Measurements from ENCODE around the gene CASZ1. TPM values are rescaled to one million over a fixed set of nuclear protein-coding genes. Genes with fewer than 3 reads are reported as not detected.

Gene CASZ1
- total and polyA plus RNA-seq, 8 donors, result 6.0 to 166 (median 39.8) TPM

DNA sequence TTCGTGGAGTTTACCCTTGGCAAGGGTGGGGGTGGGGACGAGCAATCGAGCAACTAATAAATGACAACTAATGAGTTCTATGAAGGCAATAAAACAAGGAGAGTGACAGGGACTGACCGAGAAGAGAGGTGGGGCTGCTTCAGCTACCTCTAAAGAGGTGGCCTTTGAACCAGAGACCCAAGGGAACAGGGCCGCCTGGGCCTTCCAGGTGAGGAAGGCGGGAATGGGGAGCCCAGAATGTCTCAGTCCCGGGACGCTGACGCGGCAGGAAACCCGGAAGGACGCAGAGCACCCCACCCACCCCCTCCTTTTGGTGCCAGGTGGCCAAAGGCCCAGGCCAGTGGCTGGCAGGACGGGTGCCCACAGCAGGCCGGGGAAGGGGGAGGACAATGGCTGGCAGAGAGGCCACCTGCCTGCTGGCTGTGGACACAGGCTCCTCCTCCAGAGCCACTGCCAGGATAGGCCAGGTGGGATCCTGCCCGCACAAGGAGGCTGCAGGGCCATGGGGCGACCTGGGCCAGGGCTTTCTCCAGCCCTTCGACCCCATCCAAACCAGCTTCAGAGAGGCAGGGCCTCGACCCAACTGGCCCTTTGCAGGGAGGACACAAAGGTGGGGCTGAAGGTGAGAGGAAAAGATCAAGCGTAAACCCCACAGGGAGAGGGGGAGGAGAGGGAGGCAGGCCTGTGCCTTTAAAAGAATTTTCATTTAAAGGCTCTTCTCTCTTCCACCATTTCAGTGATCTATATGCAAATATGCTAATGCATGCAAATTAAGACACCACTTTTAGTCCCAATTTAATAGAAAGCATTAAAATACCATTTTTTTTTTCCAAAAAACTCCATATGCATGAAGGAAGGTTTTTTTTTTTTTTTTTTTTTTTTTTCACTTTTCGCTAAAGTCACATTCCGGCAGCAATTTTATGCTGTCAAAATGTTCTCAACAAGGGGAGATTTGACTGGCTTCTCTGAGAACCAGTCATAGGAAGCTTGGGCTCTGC lies 58.1 kb downstream of the CASZ1 start:
- WGBS, 5 donors, result 36 to 52% (median 47%) methylated on average over 16 to 21 of the region's 21 CpGs
- DNase-seq, result peak in 1 of 2 donors; percentile 91
- Histone ChIP-seq H3K36me3 (no peaks in the 10 kb centered on the region), H3K4me3 (no peak overlapping the region), H3K27me3 (no peaks in the 10 kb centered on the region), H3K9me3 (no peaks in the 10 kb centered on the region), H3K4me1 (peaks cover 47 to 75% (median 61%) of the 10 kb centered on the region in 4 donors), H3K27ac (peak overlapping the region; percentile 82 to 90 (median 87))
- TF ChIP-seq, protein P1, sequence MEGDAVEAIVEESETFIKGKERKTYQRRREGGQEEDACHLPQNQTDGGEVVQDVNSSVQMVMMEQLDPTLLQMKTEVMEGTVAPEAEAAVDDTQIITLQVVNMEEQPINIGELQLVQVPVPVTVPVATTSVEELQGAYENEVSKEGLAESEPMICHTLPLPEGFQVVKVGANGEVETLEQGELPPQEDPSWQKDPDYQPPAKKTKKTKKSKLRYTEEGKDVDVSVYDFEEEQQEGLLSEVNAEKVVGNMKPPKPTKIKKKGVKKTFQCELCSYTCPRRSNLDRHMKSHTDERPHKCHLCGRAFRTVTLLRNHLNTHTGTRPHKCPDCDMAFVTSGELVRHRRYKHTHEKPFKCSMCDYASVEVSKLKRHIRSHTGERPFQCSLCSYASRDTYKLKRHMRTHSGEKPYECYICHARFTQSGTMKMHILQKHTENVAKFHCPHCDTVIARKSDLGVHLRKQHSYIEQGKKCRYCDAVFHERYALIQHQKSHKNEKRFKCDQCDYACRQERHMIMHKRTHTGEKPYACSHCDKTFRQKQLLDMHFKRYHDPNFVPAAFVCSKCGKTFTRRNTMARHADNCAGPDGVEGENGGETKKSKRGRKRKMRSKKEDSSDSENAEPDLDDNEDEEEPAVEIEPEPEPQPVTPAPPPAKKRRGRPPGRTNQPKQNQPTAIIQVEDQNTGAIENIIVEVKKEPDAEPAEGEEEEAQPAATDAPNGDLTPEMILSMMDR (IDR thresholded peaks at IDR 0.05), result no peak
- TF ChIP-seq EP300 (IDR thresholded peaks at IDR 0.05) (no peak), POLR2AphosphoS5 (IDR thresholded peaks at IDR 0.05) (peak in 1 of 3 donors; percentile 69), POLR2A (IDR thresholded peaks at IDR 0.05) (no peak)
- intact Hi-C loops (cut with DNase I; ENCODE audit: low total_unique reads), result no loop called here

DNA sequence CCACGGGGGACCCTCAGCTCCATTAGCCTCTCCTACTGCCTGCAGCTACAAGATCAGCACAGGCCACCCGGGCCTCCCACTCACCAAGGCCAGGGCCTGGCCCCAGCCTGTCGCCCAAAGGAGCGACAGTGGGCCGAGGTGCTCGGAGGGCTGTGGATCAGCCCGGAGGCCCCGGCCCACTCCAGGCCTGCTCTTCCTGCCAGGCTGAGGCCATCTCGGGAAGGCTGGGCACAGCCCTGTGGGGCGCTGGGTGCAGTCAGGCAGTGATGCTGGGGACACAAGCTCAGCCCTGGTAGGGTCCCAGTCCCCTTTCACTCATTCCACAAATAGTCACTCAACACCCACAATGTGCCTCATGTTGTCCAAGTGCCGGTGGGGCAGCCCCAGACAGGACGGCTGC lies 58.8 kb downstream of the CASZ1 start:
- WGBS, 5 donors, result 22 to 82% (median 45%) methylated on average over 6 to 12 of the region's 12 CpGs
- H3K27me3 ChIP-seq, result no peaks in the 10 kb centered on the region
- peaks cover 48 to 76% (median 62%) of the 10 kb centered on the region in 4 donors for H3K4me1 ChIP-seq
- intact Hi-C loops (cut with DNase I; ENCODE audit: low total_unique reads), result no loop called here
- H3K4me3 ChIP-seq, result no peak overlapping the region
- TF ChIP-seq, protein P1 (IDR thresholded peaks at IDR 0.05), result no peak
- TF ChIP-seq EP300 (IDR thresholded peaks at IDR 0.05) (no peak), POLR2A (IDR thresholded peaks at IDR 0.05) (no peak), POLR2AphosphoS5 (IDR thresholded peaks at IDR 0.05) (no peak)
- no peaks in the 10 kb centered on the region for H3K36me3 ChIP-seq
- DNase-seq, result no peak
- H3K27ac ChIP-seq, result peak overlapping the region; percentile 82 to 90 (median 87)
- H3K9me3 ChIP-seq, result no peaks in the 10 kb centered on the region

DNA sequence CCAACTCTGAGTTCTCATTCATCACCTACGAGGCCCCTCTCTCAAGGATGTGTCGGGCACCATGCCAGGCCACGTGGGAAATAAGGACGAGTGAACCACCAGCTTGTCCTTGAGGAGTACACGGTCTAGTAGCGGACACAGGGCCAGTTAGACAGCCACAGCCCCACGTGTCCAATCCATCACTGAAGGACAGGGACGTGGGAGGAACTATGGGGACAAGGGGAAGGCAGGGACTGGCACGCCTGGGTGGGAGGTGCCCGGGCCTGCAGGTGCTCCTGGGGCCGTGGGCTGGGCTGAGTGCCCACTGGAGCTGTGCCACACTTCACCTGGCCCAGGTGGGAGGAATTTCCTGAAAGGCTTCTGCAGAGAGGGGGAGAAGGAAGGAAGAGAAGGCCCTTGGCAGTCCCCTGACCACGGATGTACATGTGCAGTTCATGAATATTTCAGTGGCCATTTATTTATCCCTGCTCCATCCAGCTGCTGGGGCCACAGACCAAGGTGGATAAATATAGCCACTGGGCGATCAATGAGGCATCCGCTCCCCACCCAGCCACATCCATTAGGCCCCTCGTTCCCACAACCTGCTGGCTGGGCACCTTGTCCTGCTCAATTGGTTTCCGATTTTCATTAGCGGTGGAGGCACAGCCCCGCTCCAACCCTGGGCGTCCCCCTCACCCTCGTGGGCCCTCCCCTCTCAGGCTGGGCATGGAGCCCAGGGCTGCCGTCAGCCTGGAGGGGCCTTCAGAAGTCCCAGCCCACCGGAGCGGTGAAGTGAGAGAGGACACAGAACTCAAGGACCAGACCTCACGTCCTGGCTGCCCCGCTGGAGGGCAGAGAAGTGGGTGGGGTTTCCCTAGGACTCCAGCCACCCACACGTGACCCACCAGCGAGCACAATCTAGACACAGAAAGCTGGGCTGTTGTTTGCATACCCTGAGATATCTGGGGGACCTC lies 59.5 kb downstream of the CASZ1 start:
- Histone ChIP-seq H3K4me3 (no peak overlapping the region), H3K27ac (peak overlapping the region; percentile 82 to 90 (median 87)), H3K9me3 (no peaks in the 10 kb centered on the region), H3K27me3 (no peaks in the 10 kb centered on the region), H3K36me3 (no peaks in the 10 kb centered on the region), H3K4me1 (peaks cover 46 to 74% (median 61%) of the 10 kb centered on the region in 4 donors)
- no peak for TF ChIP-seq EP300 (IDR thresholded peaks at IDR 0.05)
- TF ChIP-seq POLR2A (IDR thresholded peaks at IDR 0.05), result no peak
- TF ChIP-seq, protein P1 (IDR thresholded peaks at IDR 0.05), result no peak
- peak in 2 of 3 donors; percentile 26 to 54 for TF ChIP-seq POLR2AphosphoS5 (IDR thresholded peaks at IDR 0.05)
- peak; percentile 75 to 89 for DNase-seq
- intact Hi-C loops (cut with DNase I; ENCODE audit: low total_unique reads), result no loop called here
- WGBS, 5 donors, result 22 to 36% (median 31%) methylated on average over 18 to 27 of the region's 27 CpGs

Data from stomach (tissue), 9 donors.